Measurements from ENCODE around the gene ZBTB45. TPM values are rescaled to one million over a fixed set of nuclear protein-coding genes. Genes with fewer than 3 reads are reported as not detected.
"Not testable (repeated sequence)": the region's sequence is repeated elsewhere in the genome, so short reads cannot be mapped to it uniquely, and the experiment has no call there.

Gene ZBTB45
- polyA plus RNA-seq, 4 donors, result 8.7 to 15.3 (median 9.0) TPM

DNA sequence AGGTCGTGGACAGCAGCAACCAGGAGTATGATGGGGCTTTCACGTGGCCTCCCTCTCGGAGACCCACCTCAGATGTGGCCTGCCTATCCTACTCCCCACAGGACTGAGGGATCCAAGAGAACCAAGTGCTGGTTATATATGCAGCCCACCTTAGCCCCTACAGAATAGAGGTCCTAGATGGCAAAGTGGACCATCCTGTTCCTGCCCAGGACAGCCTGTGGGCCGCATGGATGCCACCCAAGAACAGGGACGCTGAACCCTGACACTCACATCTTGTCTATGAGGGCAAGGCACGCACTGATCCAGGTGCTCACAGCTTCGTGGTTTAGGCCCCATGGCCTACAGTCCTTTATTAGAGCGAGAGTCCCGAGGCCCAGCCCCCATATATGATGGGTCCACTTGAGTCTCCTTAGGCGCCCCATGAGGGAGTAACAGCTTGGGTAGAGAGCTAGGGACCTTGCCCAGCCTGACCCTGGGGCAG lies 6.4 kb downstream of the ZBTB45 start:
- no peak for DNase-seq (ENCODE audit: low read depth in 4 of 4, low spot score in 3 of 4)

GRCh38 chr19:58511353-58512208 lies 8.0 kb downstream of the ZBTB45 start, which contains the start of gene SLC27A5:
TSS of gene SLC27A5 (minus strand) at chr19:58511992. CDS start at chr19:58511955, 37 bp downstream.
- no peak for DNase-seq (ENCODE audit: low read depth in 4 of 4, low spot score in 3 of 4)

GRCh38 chr19:58510084-58510862 lies 9.3 kb downstream of the ZBTB45 start:
- no peak for DNase-seq (ENCODE audit: low read depth in 4 of 4, low spot score in 3 of 4)

DNA sequence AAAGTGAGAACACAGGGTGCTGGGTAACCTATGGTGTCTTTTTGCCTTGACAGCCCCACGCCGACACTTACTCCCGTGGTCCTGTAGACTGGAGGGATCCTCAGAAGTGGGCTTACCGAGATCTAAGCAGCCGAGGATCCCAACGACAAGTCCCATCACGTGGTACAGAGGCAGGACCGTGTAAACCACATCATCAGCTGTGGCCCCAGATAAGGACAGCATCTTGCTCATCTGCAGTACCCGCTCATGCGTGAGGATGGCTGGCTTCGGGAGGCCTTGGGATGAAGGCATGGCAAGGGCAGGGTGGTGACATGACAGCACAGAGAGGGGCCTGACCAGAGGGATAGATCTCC lies 9.9 kb downstream of the ZBTB45 start:
- no peak for DNase-seq (ENCODE audit: low read depth in 4 of 4, low spot score in 3 of 4)

DNA sequence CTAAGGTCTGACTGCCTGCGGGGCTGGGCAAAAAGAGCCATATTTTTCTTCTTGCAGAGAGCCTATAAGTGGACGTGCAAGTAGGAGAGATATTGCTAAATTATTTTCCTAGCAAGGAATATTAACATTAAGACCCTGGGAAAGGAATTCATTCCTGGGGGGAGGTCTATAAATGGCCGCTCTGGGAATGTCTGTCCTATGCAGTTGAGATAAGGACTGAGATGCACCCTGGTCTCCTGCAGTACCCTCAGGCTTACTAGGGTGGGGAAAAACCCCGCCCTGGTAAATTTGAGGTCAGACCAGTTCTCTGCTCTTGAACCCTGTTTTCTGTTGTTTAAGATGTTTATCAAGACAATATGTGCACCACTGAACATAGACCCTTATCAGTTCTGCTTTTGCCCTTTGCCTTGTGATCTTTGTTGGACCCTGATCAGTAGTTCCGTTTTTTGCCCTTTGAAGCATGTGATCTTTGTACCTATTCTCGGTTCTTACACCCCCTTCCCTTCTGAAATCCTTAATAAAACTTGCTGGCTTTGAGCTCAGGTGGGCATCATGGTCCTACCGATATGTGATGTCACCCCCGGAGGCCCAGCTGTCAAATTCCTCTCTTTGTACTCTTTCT lies 11.9 kb downstream of the ZBTB45 start:
- DNase-seq (ENCODE audit: low read depth in 4 of 4, low spot score in 3 of 4), result not testable (repeated sequence)

- DNase-seq (ENCODE audit: low read depth in 4 of 4, low spot score in 3 of 4), result no peak
Observed at GRCh38 chr19:58500242-58500641, 19.4 kb downstream of the ZBTB45 start.

- peak; percentile 91 to 95 (median 94) for DNase-seq (ENCODE audit: low read depth in 4 of 4, low spot score in 3 of 4)
Observed at GRCh38 chr19:58499021-58499927, 20.3 kb downstream of the ZBTB45 start.

DNA sequence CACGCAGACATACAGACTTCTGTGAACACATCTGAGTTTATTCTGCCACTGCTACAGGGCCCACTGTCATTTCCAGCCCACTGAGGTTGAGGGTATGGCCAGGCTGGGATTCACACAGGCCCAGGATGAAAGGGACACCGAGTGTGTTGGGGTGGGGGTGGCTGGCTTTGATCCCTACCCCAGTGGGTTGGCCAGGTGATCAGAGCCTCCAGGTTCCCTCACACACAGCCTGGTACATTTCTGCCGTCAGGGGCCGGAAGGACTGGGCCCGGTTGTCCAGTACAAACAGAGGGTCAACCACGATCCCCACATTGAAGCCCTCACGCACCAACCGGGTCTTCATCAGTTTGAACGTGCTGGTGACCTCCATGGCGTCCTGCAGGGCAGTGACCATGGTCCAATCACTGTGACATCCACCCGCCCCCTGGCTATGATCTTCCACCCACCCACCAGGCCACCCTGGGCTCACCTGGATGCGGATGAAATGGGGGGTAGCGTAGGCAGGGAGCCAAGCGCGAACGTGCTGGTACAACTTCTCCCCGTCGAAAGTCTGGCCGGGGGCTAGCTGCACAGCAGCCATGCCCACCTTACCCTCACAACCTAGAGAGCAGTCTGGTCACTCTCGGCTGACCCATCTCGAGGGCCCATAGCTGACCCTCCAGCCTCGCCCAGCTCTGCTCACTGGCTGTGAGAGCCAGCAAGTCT lies 21.1 kb downstream of the ZBTB45 start:
- DNase-seq (ENCODE audit: low read depth in 4 of 4, low spot score in 3 of 4), result no peak

DNA sequence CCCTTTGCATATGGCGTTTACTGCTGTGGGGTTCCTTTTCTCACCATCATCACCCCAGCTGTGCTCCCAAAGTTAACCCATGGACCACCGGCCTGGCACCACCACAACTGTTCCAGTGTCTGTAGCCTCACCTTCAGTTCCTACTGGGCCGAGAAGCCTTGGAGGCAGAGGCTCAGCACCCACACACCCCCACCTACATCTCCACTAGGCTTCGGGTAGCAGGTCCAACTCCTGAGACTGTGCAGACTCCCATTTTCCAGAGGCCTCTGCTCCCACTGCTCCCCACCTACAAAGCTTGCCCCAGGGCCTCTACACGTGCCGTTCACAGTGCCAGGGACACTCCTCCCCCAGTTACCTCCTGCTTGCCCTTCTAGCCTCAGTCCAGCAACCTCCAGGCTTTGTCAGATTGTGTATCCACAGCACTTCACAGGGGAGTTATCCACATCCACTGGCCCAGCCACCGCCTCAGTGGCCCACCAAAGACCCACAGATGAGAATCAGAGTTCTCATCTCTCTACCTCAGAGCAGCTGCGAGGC lies 21.9 kb downstream of the ZBTB45 start:
- DNase-seq (ENCODE audit: low read depth in 4 of 4, low spot score in 3 of 4), result no peak

DNA sequence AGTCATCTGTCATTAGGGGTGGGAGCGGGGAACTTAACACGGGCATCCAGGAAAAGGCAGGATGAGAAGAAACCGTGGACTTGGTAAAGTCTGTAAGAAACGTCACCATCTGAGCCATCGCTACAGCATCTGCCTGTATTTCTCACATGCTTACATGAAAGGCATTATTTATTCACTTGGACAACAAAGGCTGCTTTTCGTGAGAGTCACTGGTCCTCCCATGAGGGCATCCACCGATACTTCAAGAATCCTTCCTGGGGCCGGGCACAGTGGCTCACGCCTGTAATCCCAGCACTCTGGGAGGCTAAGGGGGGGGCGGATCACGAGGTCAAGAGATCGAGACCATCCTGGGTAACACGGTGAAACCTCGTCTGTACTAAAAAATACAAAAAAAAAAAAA lies 27.3 kb downstream of the ZBTB45 start:
- no peak for DNase-seq (ENCODE audit: low read depth in 4 of 4, low spot score in 3 of 4)

DNA sequence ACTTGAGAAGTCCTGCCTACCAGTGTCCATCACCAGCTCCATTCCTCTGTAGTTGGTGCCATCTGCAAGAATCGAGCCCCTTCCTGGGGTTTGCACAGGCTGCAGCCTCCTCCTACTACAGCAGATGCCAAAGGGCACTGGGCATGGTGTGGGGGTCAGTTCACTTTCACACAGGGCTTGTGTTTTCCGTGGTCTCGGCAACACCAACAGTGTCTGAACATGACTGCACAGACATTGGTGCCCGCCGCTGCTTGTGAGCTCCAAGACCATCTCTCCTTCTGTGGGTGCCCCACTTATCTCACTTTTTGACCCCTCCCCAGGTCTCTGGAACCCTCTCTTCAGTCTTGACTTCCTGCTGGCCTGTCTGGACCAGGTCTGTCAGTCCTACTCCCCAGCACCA lies 28.2 kb downstream of the ZBTB45 start:
- no peak for DNase-seq (ENCODE audit: low read depth in 4 of 4, low spot score in 3 of 4)

GRCh38 chr19:58484349-58484748 lies 35.3 kb downstream of the ZBTB45 start:
- DNase-seq (ENCODE audit: low read depth in 4 of 4, low spot score in 3 of 4), result not testable (repeated sequence)

GRCh38 chr19:58483776-58484175 lies 35.8 kb downstream of the ZBTB45 start:
- DNase-seq (ENCODE audit: low read depth in 4 of 4, low spot score in 3 of 4), result no peak

- no peak for DNase-seq (ENCODE audit: low read depth in 4 of 4, low spot score in 3 of 4)
Observed at GRCh38 chr19:58482372-58482771, 37.2 kb downstream of the ZBTB45 start.

GRCh38 chr19:58480831-58481230 lies 38.8 kb downstream of the ZBTB45 start:
- DNase-seq (ENCODE audit: low read depth in 4 of 4, low spot score in 3 of 4), result no peak

GRCh38 chr19:58480481-58480830 lies 39.2 kb downstream of the ZBTB45 start:
- no peak for DNase-seq (ENCODE audit: low read depth in 4 of 4, low spot score in 3 of 4)

GRCh38 chr19:58479736-58480480 lies 39.7 kb downstream of the ZBTB45 start:
- DNase-seq (ENCODE audit: low read depth in 4 of 4, low spot score in 3 of 4), result no peak

- DNase-seq (ENCODE audit: low read depth in 4 of 4, low spot score in 3 of 4), result no peak
Observed at GRCh38 chr19:58479303-58479702, 40.3 kb downstream of the ZBTB45 start.

GRCh38 chr19:58477871-58478270 lies 41.7 kb downstream of the ZBTB45 start:
- no peak for DNase-seq (ENCODE audit: low read depth in 4 of 4, low spot score in 3 of 4)
